Nephron (organoid): ENCODE data around the gene TNFAIP2.

Experiments used
- H3K27ac Mint-ChIP-seq, 3 experiments: 2 replicates each; pipeline ENCODE4 v1.8.0; 2020; ENCODE audit warnings: mixed read lengths in 3 of 3, mild to moderate bottlenecking in 2 of 3, moderate library complexity in 1 of 3
- H3K27me3 Mint-ChIP-seq: 2 replicates; pipeline ENCODE4 v1.8.0; 2021; ENCODE audit warnings: low read depth, mild to moderate bottlenecking, moderate library complexity, mixed read lengths
- H3K36me3 Mint-ChIP-seq: 2 replicates; pipeline ENCODE4 v1.8.0; 2020; ENCODE audit warnings: low read depth, mixed read lengths
- H3K4me1 Mint-ChIP-seq: 2 replicates; pipeline ENCODE4 v1.8.0; 2020; ENCODE audit warnings: mixed read lengths
- H3K4me3 Mint-ChIP-seq, 3 experiments: 2 replicates each; pipeline ENCODE4 v1.8.0; 2020; ENCODE audit warnings: mild to moderate bottlenecking in 3 of 3, mixed read lengths in 3 of 3, moderate library complexity in 2 of 3
- H3K9me3 Mint-ChIP-seq: 2 replicates; pipeline ENCODE4 v1.8.0; 2020; ENCODE audit warnings: mixed read lengths
- CTCF ChIP-seq, 3 experiments: fragments of 200-600 bp; sonication (generic); IDR thresholded peaks; one replicate each; pipeline ENCODE4 v1.5.0; 2021; ENCODE audit warnings: antibody characterized with exemption in 3 of 3; ENCODE audit not compliant: unreplicated experiment in 3 of 3

Gene TNFAIP2

GRCh38 chr14:103097994-103098957 lies 25.0 kb upstream of the TNFAIP2 start:
- H3K4me1 Mint-ChIP-seq, result peaks cover 5% of the 10 kb centered on the region
- TF ChIP-seq CTCF (IDR thresholded peaks at IDR 0.05; ENCODE audit: unreplicated experiment in 3 of 3), result no peak

GRCh38 chr14:103099081-103099732 lies 24.1 kb upstream of the TNFAIP2 start:
- Mint-ChIP-seq H3K4me3 (no peak overlapping the region), H3K4me1 (peaks cover 9% of the 10 kb centered on the region), H3K9me3 (no peaks in the 10 kb centered on the region), H3K27me3 (peaks cover 8% of the 10 kb centered on the region), H3K27ac (no peak overlapping the region), H3K36me3 (no peaks in the 10 kb centered on the region)
- no peak for TF ChIP-seq CTCF (IDR thresholded peaks at IDR 0.05; ENCODE audit: unreplicated experiment in 3 of 3)

More at GRCh38 chr14:103097994-103098957, 25.0 kb upstream of the TNFAIP2 start:
- Mint-ChIP-seq H3K36me3 (no peaks in the 10 kb centered on the region), H3K27ac (no peak overlapping the region), H3K9me3 (no peaks in the 10 kb centered on the region), H3K4me3 (no peak overlapping the region), H3K27me3 (peaks cover 8% of the 10 kb centered on the region)

- no peaks in the 10 kb centered on the region for H3K36me3 Mint-ChIP-seq
- H3K27ac Mint-ChIP-seq, result no peak overlapping the region
- peaks cover 9% of the 10 kb centered on the region for H3K4me1 Mint-ChIP-seq
- H3K9me3 Mint-ChIP-seq, result no peaks in the 10 kb centered on the region
- TF ChIP-seq CTCF (IDR thresholded peaks at IDR 0.05; ENCODE audit: unreplicated experiment in 3 of 3), result no peak
- no peak overlapping the region for H3K4me3 Mint-ChIP-seq
- H3K27me3 Mint-ChIP-seq, result peaks cover 12% of the 10 kb centered on the region
Measured at GRCh38 chr14:103099733-103100280, 23.5 kb upstream of the TNFAIP2 start.

GRCh38 chr14:103100281-103101121 lies 22.8 kb upstream of the TNFAIP2 start:
- no peaks in the 10 kb centered on the region for H3K9me3 Mint-ChIP-seq
- peaks cover 19% of the 10 kb centered on the region for H3K27me3 Mint-ChIP-seq
- H3K4me3 Mint-ChIP-seq, result no peak overlapping the region
- no peak overlapping the region for H3K27ac Mint-ChIP-seq
- H3K4me1 Mint-ChIP-seq, result peaks cover 16% of the 10 kb centered on the region
- H3K36me3 Mint-ChIP-seq, result no peaks in the 10 kb centered on the region
- TF ChIP-seq CTCF (IDR thresholded peaks at IDR 0.05; ENCODE audit: unreplicated experiment in 3 of 3), result no peak

- TF ChIP-seq CTCF (IDR thresholded peaks at IDR 0.05; ENCODE audit: unreplicated experiment in 3 of 3), result no peak
- Mint-ChIP-seq H3K4me1 (peaks cover 21% of the 10 kb centered on the region), H3K27ac (no peak overlapping the region), H3K9me3 (no peaks in the 10 kb centered on the region), H3K4me3 (no peak overlapping the region), H3K36me3 (no peaks in the 10 kb centered on the region), H3K27me3 (peaks cover 23% of the 10 kb centered on the region)
Measured at GRCh38 chr14:103101257-103101962, 21.9 kb upstream of the TNFAIP2 start.
